SH-SY5Y (cell line): ENCODE data around the gene NCAN.

ENCODE experiments used
- GATA2 ChIP-seq: IDR thresholded peaks from 2 replicates; pipeline ENCODE4 v1.6.1; 2011; ENCODE audit warnings: mild to moderate bottlenecking, low read depth, low read length
- GATA3 ChIP-seq: IDR thresholded peaks from 2 replicates; pipeline ENCODE4 v1.6.1; 2011; ENCODE audit warnings: low read depth, mild to moderate bottlenecking, low read length, moderate library complexity

Gene NCAN

GRCh38 chr19:19185853-19186740, 25.7 kb upstream of the NCAN start:
- no peak for TF ChIP-seq GATA2

GRCh38 chr19:19186742-19187141, 25.0 kb upstream of the NCAN start:
- TF ChIP-seq GATA2 (no peak), GATA3 (no peak)

- TF ChIP-seq GATA2 (no peak), GATA3 (no peak)
Observed at GRCh38 chr19:19191768-19192077, 20.0 kb upstream of the NCAN start.

- TF ChIP-seq GATA2 (no peak), GATA3 (no peak)
Observed at GRCh38 chr19:19192078-19192882, 19.5 kb upstream of the NCAN start, which contains the start of the genes BORCS8 and RFXANK. TSS of gene BORCS8 (minus strand) at chr19:19192152. CDS start at chr19:19192117, 35 bp downstream. TSS of gene RFXANK (plus strand) at chr19:19192258. CDS start at chr19:19193947, 1,689 bp downstream.

- TF ChIP-seq GATA3: no peak
- peak; percentile 68 for TF ChIP-seq GATA2
Observed at GRCh38 chr19:19192910-19193423, 18.8 kb upstream of the NCAN start.

- TF ChIP-seq GATA3 (no peak), GATA2 (no peak)
Observed at GRCh38 chr19:19193926-19194325, 17.8 kb upstream of the NCAN start.

- TF ChIP-seq GATA3: no peak
- TF ChIP-seq GATA2: no peak
Observed at GRCh38 chr19:19201697-19202630, 9.8 kb upstream of the NCAN start.

- TF ChIP-seq GATA3 (no peak), GATA2 (no peak)
Observed at GRCh38 chr19:19202707-19203011, 9.1 kb upstream of the NCAN start.

GRCh38 chr19:19203012-19203856, 8.5 kb upstream of the NCAN start, which contains the start of gene NR2C2AP:
TSS of gene NR2C2AP (minus strand) at chr19:19203414. CDS start at chr19:19203060, 354 bp downstream.
- TF ChIP-seq GATA3: no peak
- no peak for TF ChIP-seq GATA2

- TF ChIP-seq GATA2 (no peak), GATA3 (no peak)
Observed at GRCh38 chr19:19204181-19204580, 7.6 kb upstream of the NCAN start.

GRCh38 chr19:19205416-19206410, 6.0 kb upstream of the NCAN start:
- TF ChIP-seq GATA2: no peak
- no peak for TF ChIP-seq GATA3

- no peak for TF ChIP-seq GATA2
- TF ChIP-seq GATA3: no peak
Observed at GRCh38 chr19:19206938-19207337, 4.8 kb upstream of the NCAN start.
